Keratinocyte (primary cell): ENCODE data around the gene DNAJC8. TPM values are rescaled to one million over a fixed set of nuclear protein-coding genes. Genes with fewer than 3 reads are reported as not detected.

ENCODE experiments used
- DNase-seq: peaks from one replicate; pipeline ENCODE4 v3.0.0-alpha.2; 2011; ENCODE audit warnings: low read depth, missing footprints, low spot score
- FAIRE-seq: peaks from 2 replicates; lab custom pipeline; 2011; peaks lifted over from hg19 to GRCh38; lab: Jason Lieb, UNC
- H2AFZ ChIP-seq: 2 replicates; pipeline ENCODE4 v1.6.0; 2012; ENCODE audit warnings: low read length, control low read depth, inconsistent platforms; ENCODE audit not compliant: control insufficient read depth
- H3K27ac ChIP-seq: 2 replicates; pipeline ENCODE4 v1.5.1; 2011; ENCODE audit warnings: low read length; ENCODE audit not compliant: control insufficient read depth, insufficient read depth
- H3K27me3 ChIP-seq: 3 replicates; pipeline ENCODE4 v1.6.0; 2011; ENCODE audit warnings: low read length; ENCODE audit not compliant: control insufficient read depth, insufficient read depth; ENCODE audit errors: extremely low read depth
- H3K36me3 ChIP-seq, 2 experiments: 2 replicates in 1 of 2; 3 replicates in 1 of 2; pipeline ENCODE4 v1.5.1; 2011; ENCODE audit warnings: low read length in 2 of 2, mild to moderate bottlenecking in 1 of 2; ENCODE audit not compliant: control insufficient read depth in 2 of 2, insufficient read depth in 2 of 2; ENCODE audit errors: extremely low read depth in 1 of 2
- H3K4me1 ChIP-seq: 3 replicates; pipeline ENCODE4 v1.5.1; 2011; ENCODE audit warnings: low read length; ENCODE audit not compliant: control insufficient read depth, insufficient read depth; ENCODE audit errors: extremely low read depth
- H3K4me2 ChIP-seq: 3 replicates; pipeline ENCODE4 v1.6.0; 2011; ENCODE audit warnings: low read depth, low read length; ENCODE audit not compliant: control insufficient read depth, insufficient read depth; ENCODE audit errors: extremely low read depth
- H3K4me3 ChIP-seq, 3 experiments: fragments of 200-600 bp in 1 of 3; sonication (generic) in 1 of 3; 2 replicates in 2 of 3; 3 replicates in 1 of 3; pipeline ENCODE4 v1.5.1; 2011 to 2016; ENCODE audit warnings: low read length in 3 of 3, mild to moderate bottlenecking in 3 of 3, control low read depth in 2 of 3, inconsistent platforms in 1 of 3, low read depth in 1 of 3, mixed read lengths in 1 of 3, mixed run types in 1 of 3, moderate library complexity in 1 of 3; ENCODE audit not compliant: control insufficient read depth in 2 of 3, insufficient read depth in 2 of 3; ENCODE audit errors: extremely low read depth in 1 of 3
- H3K79me2 ChIP-seq: 2 replicates; pipeline ENCODE4 v1.6.0; 2012; ENCODE audit warnings: low read length; ENCODE audit not compliant: control insufficient read depth, insufficient read depth
- H3K9ac ChIP-seq: 3 replicates; pipeline ENCODE4 v1.6.0; 2011; ENCODE audit warnings: low read length; ENCODE audit not compliant: control insufficient read depth, insufficient read depth; ENCODE audit errors: extremely low read depth
- H3K9me1 ChIP-seq: 3 replicates; pipeline ENCODE4 v1.6.0; 2011; ENCODE audit warnings: low read length; ENCODE audit not compliant: control insufficient read depth, insufficient read depth; ENCODE audit errors: extremely low read depth
- H3K9me3 ChIP-seq: 2 replicates; pipeline ENCODE4 v1.5.1; 2012; ENCODE audit warnings: low read depth, low read length; ENCODE audit not compliant: control insufficient read depth
- H4K20me1 ChIP-seq: 3 replicates; pipeline ENCODE4 v1.6.0; 2011; ENCODE audit warnings: low read length; ENCODE audit not compliant: control insufficient read depth, insufficient read depth; ENCODE audit errors: extremely low read depth
- EZH2 ChIP-seq: IDR thresholded peaks from one replicate; pipeline ENCODE4 v1.6.1; 2012; ENCODE audit warnings: inconsistent platforms, mild to moderate bottlenecking, low read length, moderate library complexity
- dilution Hi-C: fragments of 300-500 bp; cut with MboI; formaldehyde crosslinking; loops from one replicate; pipeline ENCODE4 v1.7.0; 2020; ENCODE audit warnings: low sequenced_read_pairs; ENCODE audit not compliant: extremely low pct_ligation_motif_present
- polyA plus RNA-seq, 5 experiments: library from polyadenylated mRNA; depleted of rRNA in 3 of 5; stranded (reverse) in 3 of 5; stranded (forward) in 1 of 5; unstranded in 1 of 5; fragments of >200 nt; gene quantifications; 1 replicate in 1 of 5; 2 replicates in 3 of 5; 3 replicates in 1 of 5; pipeline versions ENCODE4 v1.2.1 to v1.2.3, GENCODE V29; 2011 to 2012; ENCODE audit warnings: missing spikeins in 2 of 5, low read depth in 1 of 5, low replicate concordance in 1 of 5
- TF ChIP-seq, protein P1 (sequence below), 3 experiments: IDR thresholded peaks in 1 of 3; conservative IDR thresholded peaks in 1 of 3; optimal IDR thresholded peaks in 1 of 3; 2 replicates in 2 of 3; 3 replicates in 1 of 3; pipeline versions ENCODE3 to v1.5.1; 2011; ENCODE audit warnings: low read length in 3 of 3, mild to moderate bottlenecking in 3 of 3, moderate library complexity in 2 of 3, control low read depth in 1 of 3, inconsistent platforms in 1 of 3; ENCODE audit not compliant: insufficient read depth in 2 of 3; ENCODE audit errors: extremely low read depth in 1 of 3

DNAJC8 gene
- polyA plus RNA-seq, 1 donor (not counting 4 experiments of a cell fraction or from before 2014, with no cell fraction given): 104 TPM

- Histone ChIP-seq H3K4me3 (peak overlapping the region; percentile 45 to 70 (median 56)), H3K4me1 (peaks cover 51% of the 10 kb centered on the region), H2AFZ (peak overlapping the region; percentile 45), H3K27ac (peak overlapping the region; percentile 62), H3K9me3 (no peaks in the 10 kb centered on the region), H3K9me1 (no peaks in the 10 kb centered on the region), H3K9ac (peak overlapping the region; percentile 69), H3K4me2 (peak overlapping the region; percentile 93), H3K79me2 (no peaks in the 10 kb centered on the region), H3K36me3 (peaks cover 1 to 2% of the 10 kb centered on the region in 2 experiments), H4K20me1 (no peaks in the 10 kb centered on the region), H3K27me3 (no peaks in the 10 kb centered on the region)
- FAIRE-seq (peak; percentile 98), DNase-seq (peak; percentile 93)
- dilution Hi-C loops: no loop called here
- no peak for TF ChIP-seq EZH2
- TF ChIP-seq, protein P1, sequence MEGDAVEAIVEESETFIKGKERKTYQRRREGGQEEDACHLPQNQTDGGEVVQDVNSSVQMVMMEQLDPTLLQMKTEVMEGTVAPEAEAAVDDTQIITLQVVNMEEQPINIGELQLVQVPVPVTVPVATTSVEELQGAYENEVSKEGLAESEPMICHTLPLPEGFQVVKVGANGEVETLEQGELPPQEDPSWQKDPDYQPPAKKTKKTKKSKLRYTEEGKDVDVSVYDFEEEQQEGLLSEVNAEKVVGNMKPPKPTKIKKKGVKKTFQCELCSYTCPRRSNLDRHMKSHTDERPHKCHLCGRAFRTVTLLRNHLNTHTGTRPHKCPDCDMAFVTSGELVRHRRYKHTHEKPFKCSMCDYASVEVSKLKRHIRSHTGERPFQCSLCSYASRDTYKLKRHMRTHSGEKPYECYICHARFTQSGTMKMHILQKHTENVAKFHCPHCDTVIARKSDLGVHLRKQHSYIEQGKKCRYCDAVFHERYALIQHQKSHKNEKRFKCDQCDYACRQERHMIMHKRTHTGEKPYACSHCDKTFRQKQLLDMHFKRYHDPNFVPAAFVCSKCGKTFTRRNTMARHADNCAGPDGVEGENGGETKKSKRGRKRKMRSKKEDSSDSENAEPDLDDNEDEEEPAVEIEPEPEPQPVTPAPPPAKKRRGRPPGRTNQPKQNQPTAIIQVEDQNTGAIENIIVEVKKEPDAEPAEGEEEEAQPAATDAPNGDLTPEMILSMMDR (optimal IDR thresholded peaks at IDR 0.05 in 1 of 3, IDR thresholded peaks at IDR 0.05 in 1 of 3, conservative IDR thresholded peaks at IDR 0.05 in 1 of 3; ENCODE audit: extremely low read depth in 1 of 3, insufficient read depth in 2 of 3, low read length in 3 of 3): no peak
Measured at GRCh38 chr1:28193701-28194161, 39.1 kb downstream of the DNAJC8 start.

GRCh38 chr1:28190996-28191645, 41.7 kb downstream of the DNAJC8 start:
- no peaks in the 10 kb centered on the region for H3K79me2 ChIP-seq
- peak overlapping the region; percentile 34 for H3K4me2 ChIP-seq
- TF ChIP-seq, protein P1 (optimal IDR thresholded peaks at IDR 0.05 in 1 of 3, IDR thresholded peaks at IDR 0.05 in 1 of 3, conservative IDR thresholded peaks at IDR 0.05 in 1 of 3; ENCODE audit: extremely low read depth in 1 of 3, insufficient read depth in 2 of 3, low read length in 3 of 3): no peak
- TF ChIP-seq EZH2: no peak
- H4K20me1 ChIP-seq: no peaks in the 10 kb centered on the region
- H3K9me1 ChIP-seq: no peaks in the 10 kb centered on the region
- FAIRE-seq (no peak), DNase-seq (no peak)
- dilution Hi-C loops: no loop called here
- H2AFZ ChIP-seq: peak overlapping the region; percentile 45
- H3K9ac ChIP-seq: no peak overlapping the region
- no peaks in the 10 kb centered on the region for H3K36me3 ChIP-seq
- H3K4me1 ChIP-seq: peaks cover 32% of the 10 kb centered on the region
- H3K4me3 ChIP-seq: peak overlapping the region in 1 of 3 experiments; percentile 2
- no peaks in the 10 kb centered on the region for H3K9me3 ChIP-seq
- no peaks in the 10 kb centered on the region for H3K27me3 ChIP-seq
- no peak overlapping the region for H3K27ac ChIP-seq
